ENCODE results near the gene SEC11C. TPM values are rescaled to one million over a fixed set of nuclear protein-coding genes. Genes with fewer than 3 reads are reported as not detected.

SEC11C gene
- total RNA-seq, result 100 to 1,000 TPM; 121 to 131 TPM

GRCh38 chr18:59139615-59140301 is at the start of gene SEC11C:
SEC11C (plus strand) TSS chr18:59139884; CDS start chr18:59139949, 65 bp downstream.
- POLR2A ChIA-PET, result interaction anchor here (0.5 to 1.4 kb wide), 2 partner anchors 220 to 761 kb away, joined by 4 read pairs; no protein-coding TSS in a partner anchor
- CTCF ChIA-PET, result interaction anchor here (0.7 to 0.9 kb wide), 2 partner anchors 11 to 51 kb away, joined by 3 read pairs; no protein-coding TSS in a partner anchor

GRCh38 chr18:59090966-59091603 is 48.6 kb upstream of the SEC11C start:
- CTCF ChIA-PET, result no interaction called here

DNA sequence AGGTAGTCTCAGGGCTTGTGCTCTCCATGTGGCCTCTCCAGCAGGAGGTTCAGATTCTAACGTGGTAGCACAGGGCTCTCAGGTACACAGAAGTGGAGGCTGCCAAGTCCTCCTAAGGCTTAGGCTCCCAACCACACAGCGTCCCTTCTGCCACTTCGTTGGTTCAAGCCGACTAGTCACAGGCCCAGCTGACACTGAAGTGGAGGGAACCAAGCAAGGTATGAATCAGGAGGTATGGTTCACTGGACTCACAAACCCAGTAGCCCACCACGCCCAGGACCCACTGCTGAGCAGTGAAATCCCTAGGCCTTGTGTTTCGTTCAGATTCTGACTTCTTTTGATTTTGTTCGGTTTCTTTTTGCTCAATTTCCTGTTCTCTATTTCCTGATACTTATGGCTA is 46.0 kb upstream of the SEC11C start:
- POLR2A ChIA-PET, result no interaction called here

More at GRCh38 chr18:59090966-59091603, 48.6 kb upstream of the SEC11C start:
- POLR2A ChIA-PET, result no interaction called here

DNA sequence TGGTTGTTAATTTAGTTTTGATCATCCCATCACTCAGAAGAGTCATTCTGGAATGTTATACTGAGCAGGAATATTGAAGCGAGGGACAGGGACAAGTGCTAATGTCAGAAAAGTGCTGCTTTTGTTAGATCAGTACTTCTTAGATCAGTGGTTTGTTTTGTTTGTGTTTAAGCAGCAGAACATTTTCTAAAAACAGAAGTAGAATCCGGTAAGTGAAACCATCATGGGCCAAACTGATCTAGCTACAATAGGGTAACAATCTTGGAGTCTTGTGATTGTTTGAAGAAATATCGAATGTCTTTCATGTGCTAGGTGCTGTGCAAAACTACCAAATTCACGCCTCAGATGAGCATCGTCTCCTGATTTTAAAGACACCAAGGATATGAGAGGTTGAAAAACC is 45.1 kb upstream of the SEC11C start:
- ChIA-PET CTCF (no interaction called here), POLR2A (no interaction called here)

More for the DNA sequence above, 46.0 kb upstream of the SEC11C start:
- CTCF ChIA-PET, result interaction anchor here (1.5 kb wide), 1 partner anchor 10 kb away, joined by 3 read pairs; no protein-coding TSS in a partner anchor

DNA sequence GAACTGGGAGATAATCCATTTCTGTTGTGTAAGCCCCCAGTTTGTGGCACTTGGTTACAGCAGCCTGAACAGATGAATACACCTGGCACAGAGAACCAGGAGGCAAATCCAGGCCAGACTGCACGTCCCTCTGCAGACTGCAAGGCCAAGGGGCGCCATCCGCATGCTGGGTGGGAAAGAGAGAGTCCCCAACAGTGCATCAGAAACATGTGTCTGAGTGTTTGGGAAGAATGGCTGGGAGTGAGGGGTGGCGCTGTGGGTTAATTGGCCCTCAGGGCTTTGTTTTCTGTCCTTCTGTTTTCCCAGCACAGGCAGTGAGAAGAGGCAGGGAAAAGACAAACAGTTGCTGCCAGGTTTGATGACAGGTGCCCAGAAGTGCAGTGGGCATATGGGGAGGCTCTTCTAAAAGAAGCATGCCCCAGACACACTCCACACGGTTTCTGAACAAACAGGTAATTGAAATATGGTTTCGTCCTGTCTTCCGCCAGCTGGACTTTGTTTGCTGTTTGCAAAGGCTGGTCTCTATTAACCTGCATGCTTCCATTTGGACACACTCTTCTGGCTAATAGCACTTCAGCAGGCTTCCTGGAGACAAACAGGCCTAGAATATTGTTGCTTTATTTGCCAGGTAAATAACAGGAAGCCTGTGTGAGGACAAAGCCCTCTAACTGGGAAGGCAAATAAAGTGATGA is 43.4 kb upstream of the SEC11C start:
- ChIA-PET CTCF (no interaction called here), POLR2A (no interaction called here)

- ChIA-PET POLR2A (no interaction called here), CTCF (no interaction called here)
These were observed 37.8 kb upstream of the SEC11C start for GRCh38 chr18:59101830-59102414.

GRCh38 chr18:59109375-59109774 is 30.3 kb upstream of the SEC11C start:
- CTCF ChIA-PET, result no interaction called here

DNA sequence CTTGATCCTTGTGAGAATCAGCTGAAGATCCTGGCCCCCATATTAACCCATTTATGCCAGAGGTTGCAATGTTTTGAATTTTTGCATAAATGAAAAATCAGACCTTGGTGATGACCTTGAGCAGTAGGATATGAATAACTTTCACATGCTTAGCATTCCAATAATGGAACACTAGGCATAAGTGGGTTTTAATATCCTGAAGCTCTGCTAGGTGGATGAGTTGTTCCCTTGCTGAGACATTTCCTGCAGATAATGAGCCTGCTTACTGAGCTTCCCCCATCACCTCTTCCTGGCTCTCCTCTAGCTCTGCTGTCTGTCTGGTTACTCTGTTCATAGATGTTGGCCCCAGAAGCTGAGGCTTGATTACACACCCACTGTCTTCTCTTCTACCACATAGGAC is 25.5 kb upstream of the SEC11C start:
- CTCF ChIA-PET, result interaction anchor here (0.7 to 1.4 kb wide), 2 partner anchors 10 to 44 kb away, joined by 4 read pairs; no protein-coding TSS in a partner anchor
- POLR2A ChIA-PET, result no interaction called here

More at GRCh38 chr18:59109375-59109774, 30.3 kb upstream of the SEC11C start:
- POLR2A ChIA-PET, result no interaction called here

- CTCF ChIA-PET, result interaction anchor here (1.1 to 1.4 kb wide), 4 partner anchors 9 to 184 kb away, joined by 3 to 4 read pairs (median 3); no protein-coding TSS in a partner anchor
- POLR2A ChIA-PET, result interaction anchor here (0.7 kb wide), 1 partner anchor 149 kb away, joined by 3 read pairs; the partner anchor contains the start of gene RAX
These were observed 15.9 kb upstream of the SEC11C start for GRCh38 chr18:59123588-59124369.

GRCh38 chr18:59124370-59124704 is 15.3 kb upstream of the SEC11C start:
- CTCF ChIA-PET, result interaction anchor here (1.4 kb wide), 1 partner anchor 11 kb away, joined by 4 read pairs; no protein-coding TSS in a partner anchor

DNA sequence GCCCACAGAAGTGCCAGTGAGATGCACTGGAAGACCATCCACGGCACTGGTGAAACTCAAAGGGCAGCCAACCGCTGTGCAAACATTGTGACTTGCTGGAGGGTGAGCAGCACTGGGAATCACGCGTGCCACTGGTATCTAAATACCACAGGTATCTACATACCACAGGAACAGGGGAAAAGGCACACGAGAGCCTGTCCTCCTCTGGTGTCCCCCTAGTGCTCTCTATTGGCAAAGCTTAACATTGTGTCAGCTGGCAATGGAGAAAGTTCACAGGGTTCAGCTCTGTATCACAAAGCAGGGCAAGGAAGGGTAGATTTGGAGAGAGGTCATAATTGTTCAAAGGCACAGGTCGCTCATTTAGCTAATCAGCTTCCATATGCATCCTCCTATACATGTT is 12.6 kb upstream of the SEC11C start:
- ChIA-PET CTCF (interaction anchor here (1.0 kb wide), 1 partner anchor 17 kb away, joined by 3 read pairs; no protein-coding TSS in a partner anchor), POLR2A (no interaction called here)

More at GRCh38 chr18:59124370-59124704, 15.3 kb upstream of the SEC11C start:
- POLR2A ChIA-PET, result no interaction called here

DNA sequence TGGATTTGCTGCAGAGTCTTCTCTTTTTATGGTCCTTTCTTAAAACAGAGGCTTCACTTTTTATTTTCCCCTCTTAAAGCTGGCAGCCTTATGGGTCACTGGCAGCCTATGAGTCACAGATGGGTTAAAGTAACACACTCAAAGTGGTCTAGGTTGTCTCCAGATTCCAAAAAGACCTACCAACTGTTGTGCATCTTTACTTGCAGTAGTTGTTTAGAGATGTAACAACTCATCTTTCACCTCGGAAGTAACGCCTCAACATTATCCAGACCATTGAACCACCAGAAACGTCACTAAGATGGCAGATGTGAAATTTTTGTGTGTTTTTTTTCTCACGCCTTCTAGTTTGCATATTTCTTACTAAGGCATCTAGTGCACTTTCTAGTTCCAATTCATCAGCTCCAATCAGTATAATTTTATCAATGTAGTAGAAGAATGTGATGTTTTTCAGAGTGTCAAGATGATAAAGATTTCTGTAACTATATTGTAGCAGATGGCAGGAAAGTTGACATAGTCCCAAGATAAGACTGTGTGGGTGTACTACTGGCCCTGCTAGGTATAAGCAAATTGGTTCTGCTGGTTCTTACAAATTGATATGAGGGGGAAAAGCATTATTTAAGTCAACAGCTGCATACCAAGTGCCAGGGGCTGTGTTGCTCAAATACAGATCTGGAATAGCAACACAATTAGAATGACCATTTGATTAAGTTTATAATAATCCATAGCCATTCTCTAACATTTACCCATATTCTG is 9.6 kb upstream of the SEC11C start:
- POLR2A ChIA-PET, result no interaction called here
- CTCF ChIA-PET, result interaction anchor here (1.5 kb wide), 1 partner anchor 46 kb away, joined by 5 read pairs; no protein-coding TSS in a partner anchor

DNA sequence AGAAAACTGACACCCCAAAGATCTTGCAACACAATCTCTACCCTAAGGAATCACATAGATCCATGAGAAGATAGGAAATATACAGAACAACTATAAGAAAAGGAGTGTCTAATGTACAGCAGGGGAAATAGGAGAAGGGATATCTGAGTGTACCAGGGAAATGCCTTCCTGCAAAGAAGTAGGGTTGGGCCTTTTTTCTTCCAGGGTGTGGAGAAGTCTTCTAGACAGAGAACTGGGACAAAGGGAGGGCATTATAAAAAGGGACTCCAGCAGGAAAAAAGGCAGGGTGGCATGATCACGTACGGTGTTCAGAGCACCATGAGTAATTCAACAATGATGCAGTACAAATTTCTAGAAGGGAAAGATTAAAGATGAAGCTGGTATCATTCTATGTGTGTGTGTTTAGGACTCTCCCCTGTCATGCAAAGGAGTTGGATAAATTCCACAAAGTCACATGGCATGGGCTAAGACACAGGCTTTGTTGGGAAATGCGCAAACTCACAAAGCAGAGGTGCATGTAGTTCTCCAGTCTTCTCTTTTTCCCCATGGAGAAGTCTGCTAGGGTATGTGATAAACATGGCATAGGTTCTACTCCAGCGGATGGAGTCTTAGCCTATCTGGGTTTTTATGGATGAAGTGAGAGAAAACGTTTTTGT is 6.7 kb upstream of the SEC11C start:
- ChIA-PET POLR2A (no interaction called here), CTCF (interaction anchor here (1.0 kb wide), 1 partner anchor 10 kb away, joined by 3 read pairs; no protein-coding TSS in a partner anchor)

- CTCF ChIA-PET, result no interaction called here
These were observed 431 bp upstream of the SEC11C start for GRCh38 chr18:59139291-59139614.

DNA sequence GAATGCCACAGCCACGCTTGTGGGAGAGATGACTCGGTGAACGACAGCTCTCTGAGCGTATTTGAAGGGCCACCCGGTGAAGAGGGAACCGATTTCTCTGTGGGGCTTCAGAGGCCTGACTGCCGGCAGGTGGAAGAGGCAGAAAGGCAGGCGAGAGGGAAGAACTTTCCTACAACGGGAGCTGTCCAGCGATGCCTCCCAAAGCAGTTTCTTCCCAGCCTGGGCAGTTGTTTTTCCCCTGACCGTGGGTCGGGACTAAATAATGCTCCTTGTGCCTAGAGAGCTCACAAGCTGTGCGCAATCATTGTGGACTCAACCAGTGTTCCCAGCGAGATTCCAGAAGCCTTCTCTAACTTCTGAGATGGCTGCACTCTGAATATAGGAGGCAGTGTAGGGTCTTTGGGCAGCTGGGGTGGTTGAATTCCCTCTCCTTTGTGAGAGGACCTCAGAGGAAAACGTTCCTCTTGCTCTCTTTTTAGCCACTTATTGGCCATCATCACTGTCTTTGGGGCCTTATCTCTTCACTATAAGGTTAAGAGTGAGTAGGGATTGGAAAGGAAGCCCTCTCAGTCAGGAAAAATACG is 710 bp downstream of the SEC11C start:
- CTCF ChIA-PET, result interaction anchor here (0.7 to 1.1 kb wide), 3 partner anchors 11 to 69 kb away, joined by 3 read pairs; no protein-coding TSS in a partner anchor
- POLR2A ChIA-PET, result interaction anchor here (1.4 kb wide), 2 partner anchors 216 to 219 kb away, joined by 4 to 6 read pairs; no protein-coding TSS in a partner anchor

More at GRCh38 chr18:59139291-59139614, 431 bp upstream of the SEC11C start:
- POLR2A ChIA-PET, result interaction anchor here (0.5 kb wide), 1 partner anchor 762 kb away, joined by 4 read pairs; no protein-coding TSS in a partner anchor

GRCh38 chr18:59141294-59142068 is 1.8 kb downstream of the SEC11C start:
- ChIA-PET POLR2A (interaction anchor here (0.7 to 1.7 kb wide), 4 partner anchors 204 to 218 kb away, joined by 4 to 6 read pairs (median 4); partner anchors contain the start of gene LMAN1), CTCF (interaction anchor here (0.7 to 1.1 kb wide), 2 partner anchors 71 to 614 kb away, joined by 3 read pairs; no protein-coding TSS in a partner anchor)

All from activated CD8-positive, alpha-beta memory T cell treated with anti-CD3 and anti-CD28 coated beads for 36 hours (primary cell).